Gastrocnemius medialis (tissue), 4 donors: ENCODE measurements around the gene SPATA21. TPM values are rescaled to one million over a fixed set of nuclear protein-coding genes. Genes with fewer than 3 reads are reported as not detected.
"Not testable (repeated sequence)": the region's sequence is repeated elsewhere in the genome, so short reads cannot be mapped to it uniquely, and the experiment has no call there.

Source experiments
- ATAC-seq, 2 donors: fragments of 150-250 bp; one replicate each; pipeline ENCODE4 v1.9.1; 2016
- DNase-seq, 2 donors: peaks; one replicate each; pipeline ENCODE4 v3.0.0-alpha.2; 2019
- H3K27ac ChIP-seq, 4 donors: fragments of 200-600 bp; sonication (generic); 1 replicate in 1 of 4; 2 replicates in 3 of 4; pipeline ENCODE4 v1.5.1; 2016 to 2018; ENCODE audit warnings: mild to moderate bottlenecking in 2 of 4, moderate library complexity in 1 of 4
- H3K27me3 ChIP-seq, 3 donors: fragments of 200-600 bp; sonication (generic) in 2 of 3; 1 replicate in 1 of 3; 2 replicates in 2 of 3; pipeline versions ENCODE4 v1.5.1 to v1.6.0; 2016 to 2019; ENCODE audit warnings: mild to moderate bottlenecking in 1 of 3, moderate library complexity in 1 of 3
- H3K36me3 ChIP-seq, 2 donors: fragments of 200-600 bp; sonication (generic) in 1 of 2; one replicate each; pipeline ENCODE4 v1.5.1; 2017 to 2018
- H3K4me1 ChIP-seq, 2 donors: fragments of 200-600 bp; sonication (generic) in 1 of 2; one replicate each; pipeline ENCODE4 v1.5.1; 2016 to 2017; ENCODE audit warnings: mild to moderate bottlenecking in 2 of 2
- H3K4me3 ChIP-seq, 4 donors: fragments of 200-600 bp; sonication (generic) in 3 of 4; 1 replicate in 1 of 4; 2 replicates in 3 of 4; pipeline ENCODE4 v1.5.1; 2016 to 2019; ENCODE audit warnings: mild to moderate bottlenecking in 2 of 4
- H3K9me3 ChIP-seq, 3 donors: fragments of 200-600 bp; sonication (generic) in 2 of 3; 1 replicate in 1 of 3; 2 replicates in 2 of 3; pipeline ENCODE4 v1.5.1; 2016 to 2019
- CTCF ChIP-seq, 5 experiments: fragments of 450-650 bp in 3 of 5; fragments of 200-600 bp in 2 of 5; sonication (generic) in 2 of 5; IDR thresholded peaks in 4 of 5; conservative IDR thresholded peaks in 1 of 5; 1 replicate in 4 of 5; 2 replicates in 1 of 5; pipeline ENCODE4 v1.5.1; 2016 to 2019; ENCODE audit warnings: antibody characterized with exemption in 5 of 5, mild to moderate bottlenecking in 3 of 5, moderate library complexity in 3 of 5
- POLR2A ChIP-seq, 2 donors: fragments of 450-650 bp; IDR thresholded peaks; one replicate each; pipeline ENCODE4 v1.6.1; 2017; ENCODE audit warnings: antibody characterized with exemption in 2 of 2, mild to moderate bottlenecking in 2 of 2, moderate library complexity in 2 of 2
- in situ Hi-C, 4 donors: fragments of 200-750 bp; cut with MboI; loops; one replicate each; pipeline versions ENCODE4 v1.15.0 to v1.8.0; 2017; ENCODE audit warnings: low sequenced_read_pairs in 4 of 4
- intact Hi-C: fragments of 100-400 bp; cut with DNase I; formaldehyde crosslinking; loops from one replicate; pipeline ENCODE4 v1.15.1; 2023; ENCODE audit warnings: low total_unique reads
- total RNA-seq, 4 donors: library from RNA; depleted of rRNA; stranded (reverse); fragments of >200 nt; gene quantifications; one replicate each; pipeline versions ENCODE4 v1.1.0 to v1.2.3, GENCODE V29; 2016

The SPATA21 gene
- total RNA-seq, 4 donors from 2014 or later = not detected

GRCh38 chr1:16478091-16478490, 40.9 kb upstream of the SPATA21 start:
- no peaks in the 10 kb centered on the region for H3K9me3 ChIP-seq
- no peak overlapping the region for H3K4me3 ChIP-seq
- ATAC-seq (no peak), DNase-seq (no peak)
- H3K36me3 ChIP-seq = peaks cover 0 to 36% of the 10 kb centered on the region in 2 donors
- H3K4me1 ChIP-seq = no peaks in the 10 kb centered on the region
- in situ Hi-C loops = no loop called here
- no peak for TF ChIP-seq POLR2A (IDR thresholded peaks at IDR 0.05)
- no peak for TF ChIP-seq CTCF (IDR thresholded peaks at IDR 0.05 in 4 of 5, conservative IDR thresholded peaks at IDR 0.05 in 1 of 5)
- H3K27me3 ChIP-seq = no peaks in the 10 kb centered on the region
- H3K27ac ChIP-seq = no peak overlapping the region
- intact Hi-C loops = no loop called here

- H3K4me1 ChIP-seq, ATAC-seq, H3K9me3 ChIP-seq, H3K4me3 ChIP-seq, intact Hi-C loops, DNase-seq, H3K27me3 ChIP-seq, in situ Hi-C loops, H3K27ac ChIP-seq: not testable (repeated sequence)
- peaks cover 0 to 29% of the 10 kb centered on the region in 2 donors for H3K36me3 ChIP-seq
Observed at GRCh38 chr1:16475771-16476770, 38.8 kb upstream of the SPATA21 start.

DNA sequence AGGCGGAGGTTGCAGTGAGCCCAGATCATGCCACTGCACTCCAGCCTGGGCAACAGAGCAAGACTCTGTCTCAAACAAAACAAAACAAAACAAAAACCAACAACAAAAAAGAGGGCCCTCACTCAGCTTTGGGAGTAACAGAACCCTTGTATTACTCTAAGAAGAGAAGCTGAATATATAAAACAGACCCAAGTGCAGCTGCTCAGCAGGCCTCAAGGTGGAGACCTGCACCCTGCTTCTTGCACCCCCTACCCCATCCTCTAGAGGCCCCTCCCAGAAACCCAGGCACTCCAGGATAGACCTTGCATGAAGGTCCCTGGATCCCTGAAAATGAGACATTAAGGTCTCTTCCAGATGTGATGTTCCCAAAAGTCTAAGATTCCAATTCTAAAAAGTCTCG, 37.7 kb upstream of the SPATA21 start:
- H3K27ac ChIP-seq, DNase-seq, ATAC-seq, H3K4me3 ChIP-seq, H3K9me3 ChIP-seq, H3K4me1 ChIP-seq, in situ Hi-C loops, H3K27me3 ChIP-seq, intact Hi-C loops: not testable (repeated sequence)
- H3K36me3 ChIP-seq = peaks cover 0 to 26% of the 10 kb centered on the region in 2 donors

DNA sequence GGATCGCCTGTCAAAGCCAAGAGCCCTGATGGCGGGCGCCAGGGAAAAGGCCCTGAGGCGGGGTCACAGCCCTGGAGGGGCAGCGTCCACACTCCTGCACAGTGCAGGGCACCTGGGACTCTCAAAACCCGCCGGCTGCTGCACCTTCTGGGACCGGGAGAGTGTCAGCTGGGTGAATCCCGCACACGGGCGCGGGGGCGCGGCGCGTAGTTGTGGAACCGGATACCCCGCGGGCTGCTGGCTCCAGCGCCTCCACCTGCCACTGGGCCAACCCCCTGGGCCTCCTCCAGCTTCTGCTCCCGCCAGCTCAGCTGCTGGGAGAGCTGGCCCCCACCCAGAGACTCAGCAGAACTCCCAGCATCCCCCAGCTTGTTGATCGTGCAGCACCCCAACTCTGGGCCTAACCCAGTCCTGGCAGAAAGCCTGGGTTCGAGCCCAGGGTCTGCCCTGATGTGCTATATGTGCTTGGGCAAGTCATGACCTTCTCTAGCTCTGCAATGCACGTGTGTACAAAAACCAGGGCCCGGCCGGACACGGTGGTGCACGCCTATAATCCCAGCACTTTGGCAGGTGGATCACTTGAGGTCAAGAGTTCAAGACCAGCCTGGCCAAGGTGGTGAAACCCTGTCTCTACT, 37.1 kb upstream of the SPATA21 start:
- H3K9me3 ChIP-seq = no peaks in the 10 kb centered on the region
- ATAC-seq = peak; percentile 37 to 75
- peaks cover 0 to 25% of the 10 kb centered on the region in 2 donors for H3K36me3 ChIP-seq
- no peak overlapping the region for H3K27ac ChIP-seq
- in situ Hi-C loops = no loop called here
- no peaks in the 10 kb centered on the region for H3K27me3 ChIP-seq
- no peaks in the 10 kb centered on the region for H3K4me1 ChIP-seq
- intact Hi-C loops = no loop called here
- TF ChIP-seq POLR2A (IDR thresholded peaks at IDR 0.05) (no peak), CTCF (IDR thresholded peaks at IDR 0.05 in 4 of 5, conservative IDR thresholded peaks at IDR 0.05 in 1 of 5) (no peak)
- peak overlapping the region in 2 of 4 donors; percentile 10 to 25 for H3K4me3 ChIP-seq
- DNase-seq = peak; percentile 10 to 66

GRCh38 chr1:16468558-16468957, 31.3 kb upstream of the SPATA21 start:
- intact Hi-C loops (no loop called here), in situ Hi-C loops (no loop called here)
- Histone ChIP-seq H3K9me3 (no peaks in the 10 kb centered on the region), H3K36me3 (peaks cover 0 to 3% of the 10 kb centered on the region in 2 donors), H3K4me3 (no peak overlapping the region), H3K27ac (peak overlapping the region in 1 of 4 donors; percentile 2), H3K4me1 (peaks cover 4 to 12% of the 10 kb centered on the region in 2 donors), H3K27me3 (no peaks in the 10 kb centered on the region)
- peak; percentile 78 to 83 for ATAC-seq
- TF ChIP-seq POLR2A (IDR thresholded peaks at IDR 0.05) = no peak
- no peak for TF ChIP-seq CTCF (IDR thresholded peaks at IDR 0.05 in 4 of 5, conservative IDR thresholded peaks at IDR 0.05 in 1 of 5)
- DNase-seq = peak in 1 of 2 donors; percentile 35
